Endothelial cell of hepatic sinusoid (primary cell): Measurements from ENCODE around the gene VPS33A.
"Not testable (repeated sequence)": the region's sequence is repeated elsewhere in the genome, so short reads cannot be mapped to it uniquely, and the experiment has no call there.

Source experiments
- in situ Hi-C: cut with HindIII; loops from 2 replicates; pipeline ENCODE4 v1.10.0; 2017; ENCODE audit warnings: low sequenced_read_pairs

Gene VPS33A

GRCh38 chr12:122266230-122266901, at the start of gene VPS33A:
VPS33A (minus strand) TSS chr12:122266494; CDS start chr12:122266408, 86 bp downstream.
- in situ Hi-C loops, result no loop called here

- in situ Hi-C loops, result no loop called here
Observed at GRCh38 chr12:122312926-122313325, 46.6 kb upstream of the VPS33A start.

GRCh38 chr12:122311696-122312095, 45.4 kb upstream of the VPS33A start:
- in situ Hi-C loops, result no loop called here

GRCh38 chr12:122310626-122311333, 44.5 kb upstream of the VPS33A start:
- in situ Hi-C loops, result no loop called here

GRCh38 chr12:122309564-122310121, 43.3 kb upstream of the VPS33A start:
- in situ Hi-C loops, result no loop called here

GRCh38 chr12:122308811-122309210, 42.5 kb upstream of the VPS33A start:
- in situ Hi-C loops, result no loop called here

- in situ Hi-C loops, result no loop called here
Observed at GRCh38 chr12:122306407-122306806, 40.1 kb upstream of the VPS33A start.

GRCh38 chr12:122304924-122305323, 38.6 kb upstream of the VPS33A start:
- in situ Hi-C loops, result no loop called here

GRCh38 chr12:122303068-122303467, 36.8 kb upstream of the VPS33A start:
- in situ Hi-C loops, result no loop called here

- in situ Hi-C loops, result no loop called here
Observed at GRCh38 chr12:122298071-122298748, 31.9 kb upstream of the VPS33A start.

- in situ Hi-C loops, result no loop called here
Observed at GRCh38 chr12:122297494-122297893, 31.2 kb upstream of the VPS33A start.

GRCh38 chr12:122295877-122296276, 29.6 kb upstream of the VPS33A start:
- in situ Hi-C loops, result no loop called here

GRCh38 chr12:122293081-122293480, 26.8 kb upstream of the VPS33A start:
- in situ Hi-C loops, result no loop called here

- in situ Hi-C loops, result no loop called here
Observed at GRCh38 chr12:122291431-122291830, 25.1 kb upstream of the VPS33A start.

GRCh38 chr12:122283680-122284079, 17.4 kb upstream of the VPS33A start:
- in situ Hi-C loops, result loop anchor here (5.0 kb wide), 1 partner anchor 39 kb away; no protein-coding TSS in a partner anchor

GRCh38 chr12:122282061-122282460, 15.8 kb upstream of the VPS33A start:
- in situ Hi-C loops, result loop anchor here (5.0 kb wide), 1 partner anchor 40 kb away; no protein-coding TSS in a partner anchor

- in situ Hi-C loops, result no loop called here
Observed at GRCh38 chr12:122276242-122276641, 9.9 kb upstream of the VPS33A start.

GRCh38 chr12:122275459-122275858, 9.2 kb upstream of the VPS33A start:
- in situ Hi-C loops, result no loop called here

- in situ Hi-C loops, result no loop called here
Observed at GRCh38 chr12:122265886-122266229, 436 bp downstream of the VPS33A start.

GRCh38 chr12:122265476-122265875, 818 bp downstream of the VPS33A start:
- in situ Hi-C loops, result no loop called here

GRCh38 chr12:122260735-122261134, 5.6 kb downstream of the VPS33A start:
- in situ Hi-C loops, result not testable (repeated sequence)
